ENCODE measurements around the gene NCBP3. TPM values are rescaled to one million over a fixed set of nuclear protein-coding genes. Genes with fewer than 3 reads are reported as not detected.

NCBP3 gene
- total and polyA plus RNA-seq, 2 donors (not counting 3 experiments of a cell fraction or from before 2014, with no cell fraction given): 18.2 to 51.1 TPM

DNA sequence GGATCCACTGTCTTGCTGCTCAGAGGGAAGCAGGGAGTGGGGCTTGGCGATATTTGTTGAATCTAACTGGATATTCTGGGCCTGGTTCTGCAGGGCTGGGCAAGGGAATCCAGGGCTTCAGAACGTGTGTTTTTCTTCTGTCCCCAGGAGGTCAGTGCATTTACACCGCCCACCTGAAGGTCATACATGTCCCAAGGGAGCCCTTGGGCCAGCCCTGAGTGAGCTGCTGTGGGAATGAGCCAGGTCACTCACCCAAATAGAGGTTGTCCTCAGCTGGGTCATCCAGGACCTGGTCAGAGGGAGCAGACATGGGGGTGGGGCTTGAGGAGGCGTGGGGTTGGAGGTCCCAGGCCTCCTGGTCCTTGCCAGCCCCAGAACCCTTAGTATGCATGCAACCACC, 36.2 kb upstream of the NCBP3 start:
- DNase-seq (ENCODE audit: low read depth, low spot score): no peak
- FAIRE-seq: no peak
- Histone ChIP-seq H3K4me3 (replicated peaks in 1 of 3; ENCODE audit: insufficient read depth in 1 of 3, low read depth in 1 of 3, low read length in 3 of 3) (no peak overlapping the region), H3K9ac (replicated peaks; ENCODE audit: extremely low read depth, insufficient read depth, low read length) (no peak overlapping the region), H3K4me1 (ENCODE audit: control insufficient read depth, extremely low read depth, insufficient read depth, low read length) (peaks cover 20% of the 10 kb centered on the region), H4K20me1 (replicated peaks; ENCODE audit: control insufficient read depth, extremely low read depth, insufficient read depth, low read length) (no peaks in the 10 kb centered on the region), H3K79me2 (ENCODE audit: control insufficient read depth, insufficient read depth, low read length) (peaks cover 6% of the 10 kb centered on the region), H3K36me3 (ENCODE audit: control insufficient read depth in 2 of 2, extremely low read depth in 1 of 2, insufficient read depth in 2 of 2, low read length in 2 of 2) (no peaks in the 10 kb centered on the region), H3K9me1 (replicated peaks; ENCODE audit: control insufficient read depth, extremely low read depth, insufficient read depth, low read length) (no peaks in the 10 kb centered on the region), H3K9me3 (replicated peaks; ENCODE audit: control insufficient read depth, insufficient read depth, low read length) (no peaks in the 10 kb centered on the region), H2AFZ (ENCODE audit: low read depth, low read length) (no peak overlapping the region), H3K4me2 (ENCODE audit: insufficient read depth, low read length) (no peak overlapping the region), H3K27me3 (ENCODE audit: control insufficient read depth in 2 of 2, insufficient read depth in 2 of 2, low read length in 2 of 2) (no peaks in the 10 kb centered on the region), H3K27ac (ENCODE audit: insufficient read depth, low read depth, low read length) (no peak overlapping the region)
- no peak for TF ChIP-seq MYC (IDR thresholded peaks at IDR 0.05; ENCODE audit: low read depth, low read length)
- TF ChIP-seq, protein P1, sequence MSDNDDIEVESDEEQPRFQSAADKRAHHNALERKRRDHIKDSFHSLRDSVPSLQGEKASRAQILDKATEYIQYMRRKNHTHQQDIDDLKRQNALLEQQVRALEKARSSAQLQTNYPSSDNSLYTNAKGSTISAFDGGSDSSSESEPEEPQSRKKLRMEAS (IDR thresholded peaks at IDR 0.05; ENCODE audit: insufficient read depth, insufficient read length): no peak
- no peak for TF ChIP-seq POLR2A (IDR thresholded peaks at IDR 0.05; ENCODE audit: low read depth, low read length)
- TF ChIP-seq, protein P2, sequence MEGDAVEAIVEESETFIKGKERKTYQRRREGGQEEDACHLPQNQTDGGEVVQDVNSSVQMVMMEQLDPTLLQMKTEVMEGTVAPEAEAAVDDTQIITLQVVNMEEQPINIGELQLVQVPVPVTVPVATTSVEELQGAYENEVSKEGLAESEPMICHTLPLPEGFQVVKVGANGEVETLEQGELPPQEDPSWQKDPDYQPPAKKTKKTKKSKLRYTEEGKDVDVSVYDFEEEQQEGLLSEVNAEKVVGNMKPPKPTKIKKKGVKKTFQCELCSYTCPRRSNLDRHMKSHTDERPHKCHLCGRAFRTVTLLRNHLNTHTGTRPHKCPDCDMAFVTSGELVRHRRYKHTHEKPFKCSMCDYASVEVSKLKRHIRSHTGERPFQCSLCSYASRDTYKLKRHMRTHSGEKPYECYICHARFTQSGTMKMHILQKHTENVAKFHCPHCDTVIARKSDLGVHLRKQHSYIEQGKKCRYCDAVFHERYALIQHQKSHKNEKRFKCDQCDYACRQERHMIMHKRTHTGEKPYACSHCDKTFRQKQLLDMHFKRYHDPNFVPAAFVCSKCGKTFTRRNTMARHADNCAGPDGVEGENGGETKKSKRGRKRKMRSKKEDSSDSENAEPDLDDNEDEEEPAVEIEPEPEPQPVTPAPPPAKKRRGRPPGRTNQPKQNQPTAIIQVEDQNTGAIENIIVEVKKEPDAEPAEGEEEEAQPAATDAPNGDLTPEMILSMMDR (IDR thresholded peaks at IDR 0.05; ENCODE audit: extremely low read depth in 1 of 2, insufficient read depth in 1 of 2, low read depth in 1 of 2, low read length in 2 of 2): no peak
- no peak for TF ChIP-seq POLR2AphosphoS5 (IDR thresholded peaks at IDR 0.05; ENCODE audit: insufficient read depth, low read depth, low read length)
- no peak for TF ChIP-seq FOS (IDR thresholded peaks at IDR 0.05; ENCODE audit: borderline replicate concordance, insufficient read depth, low read length)
- TF ChIP-seq JUN (IDR thresholded peaks at IDR 0.05; ENCODE audit: borderline replicate concordance, insufficient read depth, insufficient read length, low read depth): no peak
- TF ChIP-seq EZH2 (IDR thresholded peaks at IDR 0.05; ENCODE audit: borderline replicate concordance, low read depth, low read length, severe bottlenecking): no peak
- TF ChIP-seq GATA2 (IDR thresholded peaks at IDR 0.05; ENCODE audit: insufficient read depth, insufficient read length, low read depth, low read length): no peak
- dilution Hi-C loops (cut with MboI; ENCODE audit: extremely low pct_ligation_motif_present, low sequenced_read_pairs): no loop called here
- intact Hi-C loops (cut with micrococcal nuclease): no loop called here
- no TSS peak for BruUV-seq (replicated peaks)
- POLR2A ChIA-PET: no interaction called here
- CTCF ChIA-PET: no interaction called here

Data from endothelial cell of umbilical vein (primary cell).